Activated T-helper 1 cell treated with anti-CD3 and anti-CD28 coated beads, Interleukin-12 subunit alpha, Interleukin-12 subunit beta, Interleukin-2, Interleukin-4 antibody, amounts not matched to agents 30 ng/mL and 10 ng/mL and 1 ng/mL, durations not matched to agents 14 hours and 24 hours and 36 hours (primary cell): ENCODE results near the gene PRKAG1. TPM values are rescaled to one million over a fixed set of nuclear protein-coding genes. Genes with fewer than 3 reads are reported as not detected.

ENCODE experiments used
- DNase-seq: peaks from one replicate; pipeline ENCODE4 v3.0.0; 2021; ENCODE audit warnings: low spot score
- H3K27ac Mint-ChIP-seq: one replicate; pipeline ENCODE4 v1.8.0; 2021; ENCODE audit warnings: mild to moderate bottlenecking, mixed read lengths
- H3K27me3 Mint-ChIP-seq: one replicate; pipeline ENCODE4 v1.8.0; 2022; ENCODE audit warnings: mild to moderate bottlenecking, moderate library complexity, mixed read lengths; ENCODE audit not compliant: insufficient read depth
- H3K36me3 Mint-ChIP-seq: one replicate; pipeline ENCODE4 v1.8.0; 2021; ENCODE audit warnings: low read depth, mixed read lengths
- H3K4me1 Mint-ChIP-seq: one replicate; pipeline ENCODE4 v1.8.0; 2021; ENCODE audit warnings: low read depth, mixed read lengths
- H3K4me3 Mint-ChIP-seq: one replicate; pipeline ENCODE4 v1.8.0; 2021; ENCODE audit warnings: mild to moderate bottlenecking, moderate library complexity, mixed read lengths
- H3K9me3 Mint-ChIP-seq: one replicate; pipeline ENCODE4 v1.8.0; 2021; ENCODE audit warnings: mixed read lengths
- intact Hi-C: fragments of 100-400 bp; cut with micrococcal nuclease; formaldehyde crosslinking; loops from one replicate; pipeline ENCODE4 v1.15.1; 2024
- total RNA-seq: library from RNA; stranded (reverse); gene quantifications from 2 replicates; pipeline ENCODE4 v1.2.3, GENCODE V29; 2022

Gene PRKAG1
- total RNA-seq, 1 donor from 2014 or later, result 85.1 TPM

DNA sequence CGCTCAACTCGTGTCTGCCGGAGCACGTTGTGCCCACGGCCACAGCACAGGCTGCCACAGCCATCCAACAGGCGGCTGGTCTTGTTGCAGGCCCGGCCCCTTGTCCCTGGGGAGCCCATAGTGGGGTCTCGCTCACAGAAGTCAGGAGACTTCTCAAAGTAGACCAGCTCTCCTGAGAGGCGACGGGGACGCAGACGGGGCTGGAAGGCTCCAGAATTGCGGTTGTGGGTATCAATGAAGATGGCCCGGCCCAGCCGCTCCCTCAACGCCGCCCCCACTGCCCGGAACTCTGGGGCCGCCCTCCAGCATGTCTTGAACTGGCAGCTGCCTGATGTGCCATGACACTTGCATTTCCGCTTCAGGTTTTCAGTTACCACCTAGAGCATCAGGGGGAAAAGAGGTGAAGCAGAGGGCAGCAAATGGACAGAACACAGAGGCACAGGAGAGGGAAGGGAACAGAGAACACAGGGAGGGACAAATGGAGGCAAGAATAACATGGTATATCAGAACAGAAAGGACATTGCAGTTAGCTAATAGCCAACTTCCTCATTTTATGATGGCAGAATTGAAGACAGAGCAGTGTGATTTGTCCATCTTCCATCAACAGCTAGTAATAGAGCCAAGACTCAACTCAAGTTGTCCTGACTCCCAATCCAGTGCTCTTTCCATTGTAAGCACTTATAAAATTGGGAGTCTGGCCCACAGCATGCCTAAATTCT lies 52.2 kb downstream of the PRKAG1 start:
- H3K4me3 Mint-ChIP-seq, result no peak overlapping the region
- peaks cover 58% of the 10 kb centered on the region for H3K27me3 Mint-ChIP-seq
- DNase-seq, result no peak
- H3K36me3 Mint-ChIP-seq, result no peaks in the 10 kb centered on the region
- H3K4me1 Mint-ChIP-seq, result peaks cover 18% of the 10 kb centered on the region
- no peaks in the 10 kb centered on the region for H3K9me3 Mint-ChIP-seq
- H3K27ac Mint-ChIP-seq, result no peak overlapping the region
- intact Hi-C loops, result no loop called here

DNA sequence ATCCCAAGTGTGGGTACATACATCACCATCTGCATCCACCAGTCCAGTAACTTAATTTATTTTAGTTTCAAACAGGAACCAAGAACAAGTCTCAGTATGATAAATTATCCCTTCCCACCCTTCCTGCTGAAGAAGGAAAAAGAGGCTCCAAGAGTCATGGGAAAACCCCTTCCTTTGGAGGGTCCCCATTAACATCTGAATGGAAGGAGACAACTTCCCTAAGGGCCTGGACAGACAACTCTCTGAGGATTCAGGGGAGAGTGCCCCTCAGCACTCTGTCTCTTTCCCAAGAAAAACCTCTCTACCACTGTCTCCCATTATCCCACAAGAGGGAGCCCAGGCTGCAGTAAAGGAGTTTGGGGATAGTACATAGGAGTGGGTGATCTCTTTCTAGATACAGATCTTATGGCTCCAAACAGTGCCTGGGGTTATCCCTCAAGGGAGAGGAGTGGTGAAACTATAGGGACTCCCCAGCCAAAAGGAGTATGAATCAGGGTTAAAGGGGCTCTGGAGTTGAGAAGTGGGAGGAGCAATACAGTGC lies 53.2 kb downstream of the PRKAG1 start:
- Mint-ChIP-seq H3K36me3 (no peaks in the 10 kb centered on the region), H3K9me3 (no peaks in the 10 kb centered on the region), H3K27me3 (peaks cover 57% of the 10 kb centered on the region), H3K4me3 (no peak overlapping the region), H3K27ac (no peak overlapping the region), H3K4me1 (peaks cover 9% of the 10 kb centered on the region)
- intact Hi-C loops, result no loop called here
- DNase-seq, result no peak

DNA sequence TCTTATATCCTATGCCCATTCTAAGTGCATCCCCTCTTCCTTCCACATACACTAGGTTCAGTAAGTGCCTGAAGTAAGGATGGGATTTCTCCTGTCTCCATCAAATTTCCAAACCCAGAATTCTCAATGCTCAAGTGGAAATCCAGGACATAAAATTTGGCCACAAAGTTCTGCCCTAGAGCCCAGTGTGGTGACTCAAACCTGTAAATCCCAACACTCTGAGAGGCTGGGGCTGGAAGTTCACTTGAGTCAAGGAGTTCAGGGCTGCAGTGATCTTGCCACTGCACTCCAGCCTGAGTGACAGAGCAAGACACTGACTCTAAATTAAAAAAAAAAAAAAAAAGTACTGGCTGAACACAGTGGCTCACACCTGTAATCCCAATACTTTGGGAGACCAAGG lies 56.8 kb downstream of the PRKAG1 start:
- Mint-ChIP-seq H3K27me3 (peaks cover 56% of the 10 kb centered on the region), H3K9me3 (no peaks in the 10 kb centered on the region), H3K36me3 (peaks cover under 1% of the 10 kb centered on the region), H3K4me3 (no peak overlapping the region), H3K27ac (no peak overlapping the region), H3K4me1 (peaks cover 12% of the 10 kb centered on the region)
- intact Hi-C loops, result no loop called here
- no peak for DNase-seq

DNA sequence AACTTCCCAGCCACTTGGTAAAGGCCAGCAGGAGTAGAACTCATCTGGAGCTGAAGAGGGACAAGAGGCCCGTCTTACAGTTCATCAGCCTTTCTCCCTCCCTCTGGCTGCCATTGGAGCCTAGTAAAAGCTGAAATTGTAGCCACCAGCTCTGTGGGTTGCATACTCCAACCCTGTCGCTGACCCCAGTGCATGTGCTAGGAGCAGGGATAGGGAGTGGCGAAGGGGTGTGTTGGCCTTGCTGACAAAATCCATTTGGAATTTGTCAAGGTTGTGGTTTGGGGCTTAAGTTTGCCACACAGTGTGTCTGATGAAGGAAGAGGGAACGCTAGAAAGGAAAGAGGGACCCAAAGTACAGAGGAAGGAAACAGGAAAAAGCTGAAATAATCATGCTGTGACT lies 57.2 kb downstream of the PRKAG1 start:
- no peaks in the 10 kb centered on the region for H3K9me3 Mint-ChIP-seq

DNA sequence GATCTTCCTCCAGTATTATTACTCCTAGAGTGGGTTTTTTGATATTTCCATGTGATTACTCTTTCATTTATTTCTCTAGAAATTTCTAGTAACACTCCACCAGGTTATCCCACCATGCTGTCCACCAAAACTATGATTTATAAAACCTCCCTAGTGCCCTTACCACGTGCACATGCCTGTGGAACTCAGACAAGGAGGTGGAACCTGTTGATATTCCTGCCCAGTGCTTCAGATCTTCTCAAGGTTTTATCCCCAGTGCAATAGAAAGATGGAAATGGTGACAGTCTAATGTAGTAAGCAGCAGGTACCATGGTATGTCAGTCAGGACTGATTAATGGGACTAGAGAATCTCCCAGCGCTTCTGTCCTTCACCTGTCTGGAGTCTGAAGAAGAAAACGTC lies 57.7 kb downstream of the PRKAG1 start:
- peaks cover 22% of the 10 kb centered on the region for H3K4me1 Mint-ChIP-seq
- no peak overlapping the region for H3K27ac Mint-ChIP-seq
- peaks cover 49% of the 10 kb centered on the region for H3K27me3 Mint-ChIP-seq
- intact Hi-C loops, result no loop called here
- no peaks in the 10 kb centered on the region for H3K9me3 Mint-ChIP-seq
- DNase-seq, result no peak
- no peak overlapping the region for H3K4me3 Mint-ChIP-seq
- peaks cover 9% of the 10 kb centered on the region for H3K36me3 Mint-ChIP-seq

More for the DNA sequence above, 57.2 kb downstream of the PRKAG1 start:
- intact Hi-C loops, result no loop called here
- Mint-ChIP-seq H3K4me3 (no peak overlapping the region), H3K36me3 (peaks cover 5% of the 10 kb centered on the region), H3K27me3 (peaks cover 52% of the 10 kb centered on the region), H3K4me1 (peaks cover 17% of the 10 kb centered on the region), H3K27ac (no peak overlapping the region)
- no peak for DNase-seq

DNA sequence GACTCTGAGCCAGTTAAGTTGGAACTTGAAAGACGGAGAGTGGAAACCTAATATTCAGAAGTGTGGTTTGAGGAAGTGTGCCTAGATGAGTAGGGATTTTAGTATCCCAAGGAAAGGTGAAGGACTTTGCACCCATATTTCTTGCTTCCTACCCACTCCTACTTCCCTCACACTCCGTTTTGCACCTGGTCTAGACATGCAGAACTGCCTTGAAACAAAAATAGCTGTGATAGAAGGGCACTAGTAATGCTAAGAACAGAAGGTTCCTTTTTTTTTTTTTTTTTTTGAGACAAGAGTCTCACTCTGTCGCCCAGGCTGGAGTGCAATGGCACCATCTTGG lies 60.6 kb downstream of the PRKAG1 start:
- H3K9me3 Mint-ChIP-seq, result no peaks in the 10 kb centered on the region
- peak overlapping the region; percentile 94 for H3K4me3 Mint-ChIP-seq
- DNase-seq, result no peak
- H3K36me3 Mint-ChIP-seq, result peaks cover 18% of the 10 kb centered on the region
- peaks cover 46% of the 10 kb centered on the region for H3K4me1 Mint-ChIP-seq
- no peak overlapping the region for H3K27ac Mint-ChIP-seq
- intact Hi-C loops, result no loop called here
- peaks cover 37% of the 10 kb centered on the region for H3K27me3 Mint-ChIP-seq

DNA sequence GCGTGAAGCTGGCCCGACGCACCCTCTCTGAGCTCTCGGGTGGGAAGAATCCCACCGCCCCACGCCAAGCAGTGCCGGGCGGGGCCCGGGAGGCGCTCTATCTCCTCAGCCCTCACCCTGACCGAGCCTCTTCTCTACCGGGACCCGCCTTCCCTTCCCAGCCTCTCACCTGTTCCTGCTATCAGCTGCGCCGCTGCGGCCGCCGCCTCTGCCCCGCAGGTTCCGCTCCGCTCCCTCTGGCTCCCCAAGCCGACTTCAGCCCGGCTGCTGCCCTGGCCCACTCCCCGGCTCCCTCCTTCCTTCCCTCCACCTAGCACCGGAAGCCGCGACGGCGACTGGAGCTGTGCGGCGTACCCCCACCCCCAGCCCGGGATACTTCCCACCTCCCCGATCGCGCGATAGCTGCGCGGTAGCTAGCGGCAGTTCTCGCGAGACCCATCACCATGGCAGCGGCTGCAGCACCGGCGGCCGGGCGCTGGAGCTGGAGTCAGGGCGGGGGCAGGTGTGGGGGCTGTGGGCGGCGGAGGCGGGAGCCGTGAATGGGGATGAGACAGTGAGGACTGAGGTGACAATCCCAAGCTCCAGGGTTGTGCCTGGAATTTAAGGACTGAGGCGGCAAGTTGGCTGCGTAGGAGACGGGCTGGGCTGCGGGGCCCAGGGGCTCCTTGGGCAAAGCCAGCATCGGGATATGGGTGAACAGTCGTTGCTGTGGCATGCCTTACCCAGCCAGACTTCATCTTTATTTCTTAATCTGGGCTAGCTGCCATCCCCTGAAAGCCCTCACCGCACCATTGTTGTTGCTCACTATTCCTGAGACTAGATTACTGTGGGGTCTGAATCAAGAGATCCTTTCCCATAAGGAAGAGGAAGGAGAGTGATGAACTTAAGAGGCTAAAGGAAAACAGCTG lies 61.2 kb downstream of the PRKAG1 start, which contains the start of gene ARF3:
ARF3 (minus strand) TSS at position 347 of the 908 bp plus-strand sequence. CDS start 16,392 bp downstream, outside the sequence.
- intact Hi-C loops, result loop anchor here (1.0 kb wide), 6 partner anchors 20 to 174 kb away; partner anchors contain the start of genes DDX23, PRKAG1 and TUBA1B
- Mint-ChIP-seq H3K36me3 (peaks cover 23% of the 10 kb centered on the region), H3K9me3 (no peaks in the 10 kb centered on the region), H3K27me3 (peaks cover 33% of the 10 kb centered on the region), H3K27ac (peak within 1 kb of the TSS; percentile 94), H3K4me3 (peak within 1 kb of the TSS; percentile 94), H3K4me1 (peaks cover 46% of the 10 kb centered on the region)
- peak; percentile 91 for DNase-seq

DNA sequence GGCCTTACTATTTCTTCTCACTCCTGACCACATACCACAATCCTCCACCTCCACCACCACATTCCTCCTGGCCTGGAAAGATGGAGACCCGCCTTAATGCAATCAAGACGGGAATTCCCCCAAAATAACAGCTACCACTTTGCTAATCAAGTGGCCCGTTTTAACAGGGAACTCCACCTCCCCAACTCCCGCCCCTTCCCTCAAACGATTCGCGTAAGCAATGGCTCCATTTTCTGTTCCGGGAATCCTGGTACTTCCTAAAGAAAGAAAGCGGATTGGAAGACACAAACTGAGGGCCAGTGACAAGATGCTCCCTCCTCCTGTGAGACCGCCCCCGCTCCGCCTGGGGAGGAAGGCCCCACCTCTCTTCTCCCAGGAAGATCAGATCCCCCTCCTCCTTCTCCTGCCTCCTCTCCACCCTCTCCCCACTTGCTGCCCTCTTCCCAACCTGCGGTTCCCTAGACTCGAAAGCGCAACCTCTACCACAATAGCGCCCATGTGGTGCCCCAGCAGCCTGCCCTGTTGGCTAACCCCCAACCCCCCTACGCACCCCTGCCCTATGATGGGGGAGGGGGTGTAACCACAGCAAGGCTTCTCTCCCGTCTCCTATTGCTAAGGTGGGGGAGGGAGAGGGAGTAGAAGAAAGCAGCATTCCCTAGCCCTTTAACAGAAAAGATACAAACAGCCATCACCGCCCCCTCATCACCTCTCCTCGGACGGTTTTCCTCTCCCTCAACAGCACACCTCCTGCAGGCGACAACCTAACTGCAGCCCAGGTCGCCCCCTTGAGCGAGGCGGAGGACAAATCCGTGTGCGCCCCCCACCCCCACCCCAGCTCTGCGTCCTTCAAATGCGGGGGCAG lies 62.1 kb downstream of the PRKAG1 start:
- DNase-seq, result peak; percentile 13
- no peaks in the 10 kb centered on the region for H3K9me3 Mint-ChIP-seq
- H3K36me3 Mint-ChIP-seq, result peaks cover 25% of the 10 kb centered on the region
- H3K27ac Mint-ChIP-seq, result peak overlapping the region; percentile 94
- peak overlapping the region; percentile 94 for H3K4me3 Mint-ChIP-seq
- peaks cover 25% of the 10 kb centered on the region for H3K27me3 Mint-ChIP-seq
- intact Hi-C loops, result loop anchor here (1.0 kb wide), 6 partner anchors 21 to 175 kb away; partner anchors contain the start of genes DDX23, PRKAG1 and TUBA1B
- peaks cover 46% of the 10 kb centered on the region for H3K4me1 Mint-ChIP-seq

DNA sequence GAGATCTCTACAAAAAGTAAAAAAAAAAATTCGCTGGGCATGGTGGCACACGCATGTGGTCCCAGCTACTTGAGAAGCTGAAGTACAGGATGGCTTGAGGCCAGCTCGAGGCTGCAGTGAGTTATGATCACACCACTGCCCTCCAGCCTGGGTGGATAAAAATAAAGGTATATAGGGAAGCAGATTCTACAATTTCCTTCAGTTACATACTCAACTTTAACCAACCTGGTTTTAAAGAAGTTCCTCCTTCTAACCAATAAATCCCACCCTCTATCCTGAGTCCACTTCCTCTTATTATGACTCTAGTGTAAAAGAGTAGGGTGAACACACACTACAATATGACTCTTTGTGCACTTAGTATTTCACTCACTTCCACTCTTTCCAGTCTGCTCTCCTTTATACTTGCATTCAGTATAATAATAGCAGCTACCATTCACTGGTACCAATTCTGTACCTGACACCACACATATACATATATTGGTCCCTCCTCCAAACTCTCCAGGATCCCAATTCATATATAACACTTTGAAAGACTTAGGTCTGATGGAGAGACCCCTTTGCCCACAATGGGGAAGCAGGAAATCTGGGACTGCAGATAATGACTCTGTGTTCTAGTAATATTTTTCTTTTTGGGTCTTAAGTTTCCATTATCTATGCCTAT lies 63.6 kb downstream of the PRKAG1 start:
- no peak overlapping the region for H3K27ac Mint-ChIP-seq
- H3K36me3 Mint-ChIP-seq, result peaks cover 25% of the 10 kb centered on the region
- no peak for DNase-seq
- H3K4me1 Mint-ChIP-seq, result peaks cover 46% of the 10 kb centered on the region
- H3K27me3 Mint-ChIP-seq, result peaks cover 13% of the 10 kb centered on the region
- peak overlapping the region; percentile 94 for H3K4me3 Mint-ChIP-seq
- intact Hi-C loops, result loop anchor here (2.0 kb wide), 1 partner anchor 18 kb away; no protein-coding TSS in a partner anchor
- no peaks in the 10 kb centered on the region for H3K9me3 Mint-ChIP-seq

DNA sequence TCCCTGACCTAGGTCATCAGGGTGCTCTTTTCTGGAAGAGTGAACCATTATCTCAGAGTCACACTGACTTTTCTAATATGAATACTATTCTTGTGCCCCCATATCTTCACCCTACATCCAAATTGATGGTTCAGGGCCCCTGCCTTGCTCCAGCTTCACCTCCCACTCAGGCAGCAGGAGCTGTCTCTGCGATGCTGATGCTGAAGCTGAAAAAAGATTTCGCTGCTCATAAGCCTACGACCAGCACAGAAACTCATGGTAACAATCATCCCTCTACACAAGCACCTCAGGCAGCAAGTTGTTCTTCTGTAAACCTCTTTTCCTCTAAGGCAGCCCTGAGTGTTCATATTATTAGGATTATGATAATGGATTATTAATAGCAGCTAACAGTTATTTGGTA lies 64.5 kb downstream of the PRKAG1 start:
- Mint-ChIP-seq H3K9me3 (no peaks in the 10 kb centered on the region), H3K4me3 (no peak overlapping the region)
- intact Hi-C loops, result loop anchor here (2.0 kb wide), 1 partner anchor 17 kb away; no protein-coding TSS in a partner anchor

DNA sequence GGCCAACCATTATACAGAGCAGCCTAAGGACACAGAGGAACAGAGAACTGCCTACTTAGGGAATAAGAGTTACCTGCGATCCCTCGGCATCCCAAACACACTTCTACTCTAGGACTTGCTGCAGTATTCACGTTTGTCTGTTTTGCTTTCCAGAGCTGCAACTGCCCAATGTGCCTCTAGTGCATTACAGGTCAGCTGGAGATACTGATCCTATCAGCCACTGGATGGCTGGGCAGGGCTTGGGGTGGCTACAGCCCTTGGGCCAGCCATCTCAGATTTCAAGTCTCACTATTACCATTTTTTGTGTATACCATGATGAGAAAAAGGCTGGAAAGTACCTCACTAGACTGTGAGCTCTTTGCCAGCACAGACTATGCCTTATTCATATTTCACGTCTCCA lies 65.9 kb downstream of the PRKAG1 start:
- intact Hi-C loops, result no loop called here
- Mint-ChIP-seq H3K4me3 (no peak overlapping the region), H3K27me3 (no peaks in the 10 kb centered on the region), H3K36me3 (peaks cover 32% of the 10 kb centered on the region), H3K4me1 (peaks cover 49% of the 10 kb centered on the region), H3K27ac (no peak overlapping the region), H3K9me3 (no peaks in the 10 kb centered on the region)
- no peak for DNase-seq

More for the DNA sequence above, 64.5 kb downstream of the PRKAG1 start:
- Mint-ChIP-seq H3K4me1 (peaks cover 46% of the 10 kb centered on the region), H3K36me3 (peaks cover 27% of the 10 kb centered on the region), H3K27ac (no peak overlapping the region), H3K27me3 (peaks cover 7% of the 10 kb centered on the region)
- no peak for DNase-seq
